ENCODE data around the gene NPIPA5.
"Not testable (repeated sequence)": the region's sequence is repeated elsewhere in the genome, so short reads cannot be mapped to it uniquely, and the experiment has no call there.

NPIPA5 gene

DNA sequence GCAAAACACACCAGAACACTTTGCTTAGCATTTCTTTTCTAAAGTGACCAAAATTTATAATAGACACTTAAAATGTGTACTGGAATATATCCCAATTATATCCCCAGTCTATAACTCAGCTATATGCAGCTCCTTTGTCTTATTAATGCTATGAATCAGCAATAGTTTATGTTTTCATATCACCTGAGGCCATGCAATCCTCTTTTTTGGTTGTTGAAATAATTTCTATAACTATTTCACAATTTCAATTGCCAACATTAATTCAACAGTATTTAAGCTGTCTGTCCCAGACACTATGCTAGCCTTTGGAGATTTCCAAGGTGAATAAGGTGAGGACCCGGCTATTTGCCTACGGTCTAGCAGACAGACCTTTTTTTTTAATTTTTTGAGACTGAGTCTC lies 39.1 kb upstream of the NPIPA5 start:
- TF ChIP-seq, protein P1, sequence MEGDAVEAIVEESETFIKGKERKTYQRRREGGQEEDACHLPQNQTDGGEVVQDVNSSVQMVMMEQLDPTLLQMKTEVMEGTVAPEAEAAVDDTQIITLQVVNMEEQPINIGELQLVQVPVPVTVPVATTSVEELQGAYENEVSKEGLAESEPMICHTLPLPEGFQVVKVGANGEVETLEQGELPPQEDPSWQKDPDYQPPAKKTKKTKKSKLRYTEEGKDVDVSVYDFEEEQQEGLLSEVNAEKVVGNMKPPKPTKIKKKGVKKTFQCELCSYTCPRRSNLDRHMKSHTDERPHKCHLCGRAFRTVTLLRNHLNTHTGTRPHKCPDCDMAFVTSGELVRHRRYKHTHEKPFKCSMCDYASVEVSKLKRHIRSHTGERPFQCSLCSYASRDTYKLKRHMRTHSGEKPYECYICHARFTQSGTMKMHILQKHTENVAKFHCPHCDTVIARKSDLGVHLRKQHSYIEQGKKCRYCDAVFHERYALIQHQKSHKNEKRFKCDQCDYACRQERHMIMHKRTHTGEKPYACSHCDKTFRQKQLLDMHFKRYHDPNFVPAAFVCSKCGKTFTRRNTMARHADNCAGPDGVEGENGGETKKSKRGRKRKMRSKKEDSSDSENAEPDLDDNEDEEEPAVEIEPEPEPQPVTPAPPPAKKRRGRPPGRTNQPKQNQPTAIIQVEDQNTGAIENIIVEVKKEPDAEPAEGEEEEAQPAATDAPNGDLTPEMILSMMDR (IDR thresholded peaks at IDR 0.05; ENCODE audit: low read depth, low read length, missing control alignments), result no peak
- in situ Hi-C loops (cut with HindIII; ENCODE audit: low pct_ligation_motif_present, low sequenced_read_pairs), result no loop called here

DNA sequence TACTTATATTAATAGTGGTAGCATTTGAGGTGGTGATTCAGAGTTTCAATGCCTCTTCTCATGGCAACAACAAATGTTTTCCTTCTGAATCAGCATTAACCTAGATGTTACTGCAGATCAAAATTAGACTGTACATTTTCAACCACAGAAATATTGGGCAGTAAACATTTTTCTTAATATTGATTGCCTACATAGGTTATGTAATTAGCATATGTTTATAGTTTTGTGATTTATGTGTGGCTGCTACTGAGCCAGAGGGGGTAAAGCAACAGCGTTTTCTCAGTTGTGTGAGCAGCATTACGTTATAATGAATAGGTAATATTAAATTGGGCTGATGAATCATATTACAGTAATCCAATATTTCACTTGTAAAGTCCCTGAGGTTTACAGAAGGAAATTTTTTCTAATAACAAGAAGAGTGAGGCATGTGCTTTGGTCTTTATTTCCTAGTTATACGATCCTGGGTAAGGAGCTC lies 37.5 kb upstream of the NPIPA5 start:
- H3K27me3 ChIP-seq (replicated peaks), result no peaks in the 10 kb centered on the region
- H3K36me3 ChIP-seq (replicated peaks), result no peaks in the 10 kb centered on the region
- TF ChIP-seq, protein P1 (IDR thresholded peaks at IDR 0.05; ENCODE audit: low read depth, low read length, missing control alignments), result no peak
- peak; percentile 37 for DNase-seq
- no peak overlapping the region for H3K27ac ChIP-seq
- H3K4me3 ChIP-seq (ENCODE audit: low read depth, low read length), result no peak overlapping the region
- in situ Hi-C loops (cut with HindIII; ENCODE audit: low pct_ligation_motif_present, low sequenced_read_pairs), result no loop called here

More for the DNA sequence above, 39.1 kb upstream of the NPIPA5 start:
- no peak for DNase-seq
- no peaks in the 10 kb centered on the region for H3K27me3 ChIP-seq (replicated peaks)
- no peak overlapping the region for H3K4me3 ChIP-seq (ENCODE audit: low read depth, low read length)
- no peak overlapping the region for H3K27ac ChIP-seq
- no peaks in the 10 kb centered on the region for H3K36me3 ChIP-seq (replicated peaks)

DNA sequence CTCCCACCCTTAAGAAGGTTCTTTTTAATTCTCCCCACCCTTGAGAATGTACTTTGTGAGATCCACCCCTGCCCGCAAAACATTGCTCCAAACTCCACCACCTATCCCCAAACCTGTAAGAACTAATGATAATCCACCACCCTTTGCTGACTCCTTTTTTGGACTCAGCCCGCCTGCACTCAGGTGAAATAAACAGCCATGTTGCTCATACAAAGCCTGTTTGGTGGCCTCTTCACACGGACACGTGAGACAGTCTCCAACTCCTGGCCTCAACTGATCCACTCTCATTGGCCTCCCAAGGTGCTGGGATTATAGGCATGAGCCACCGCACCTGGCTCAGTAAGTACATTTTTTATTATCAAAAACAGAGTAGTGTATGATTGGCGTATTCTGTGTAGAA lies 31.4 kb upstream of the NPIPA5 start:
- H3K27ac ChIP-seq; H3K36me3 ChIP-seq (replicated peaks); H3K4me3 ChIP-seq (ENCODE audit: low read depth, low read length); in situ Hi-C loops (cut with HindIII; ENCODE audit: low pct_ligation_motif_present, low sequenced_read_pairs); H3K27me3 ChIP-seq (replicated peaks); DNase-seq: not testable (repeated sequence)

DNA sequence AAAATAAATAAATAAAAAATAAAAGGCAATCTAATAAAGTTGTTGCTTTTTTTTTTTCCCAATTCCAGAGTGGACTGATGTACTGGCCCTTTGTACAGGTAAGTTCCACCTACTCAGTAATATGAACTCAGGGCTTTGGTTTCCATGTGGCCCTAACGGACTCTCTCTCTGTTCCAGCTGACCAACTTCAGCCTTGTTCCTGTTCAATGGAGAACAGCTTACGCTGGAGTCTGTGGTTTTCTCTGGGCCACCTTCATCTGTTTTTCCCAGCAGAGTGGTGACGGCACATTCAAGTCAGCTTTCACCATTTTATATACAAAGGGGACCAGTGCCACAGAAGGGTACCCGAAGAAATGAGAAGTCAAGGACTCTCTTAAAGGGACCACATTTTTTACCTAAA lies 29.7 kb upstream of the NPIPA5 start:
- in situ Hi-C loops (cut with HindIII; ENCODE audit: low pct_ligation_motif_present, low sequenced_read_pairs); H3K36me3 ChIP-seq (replicated peaks); H3K27ac ChIP-seq; H3K4me3 ChIP-seq (ENCODE audit: low read depth, low read length); DNase-seq; H3K27me3 ChIP-seq (replicated peaks): not testable (repeated sequence)

DNA sequence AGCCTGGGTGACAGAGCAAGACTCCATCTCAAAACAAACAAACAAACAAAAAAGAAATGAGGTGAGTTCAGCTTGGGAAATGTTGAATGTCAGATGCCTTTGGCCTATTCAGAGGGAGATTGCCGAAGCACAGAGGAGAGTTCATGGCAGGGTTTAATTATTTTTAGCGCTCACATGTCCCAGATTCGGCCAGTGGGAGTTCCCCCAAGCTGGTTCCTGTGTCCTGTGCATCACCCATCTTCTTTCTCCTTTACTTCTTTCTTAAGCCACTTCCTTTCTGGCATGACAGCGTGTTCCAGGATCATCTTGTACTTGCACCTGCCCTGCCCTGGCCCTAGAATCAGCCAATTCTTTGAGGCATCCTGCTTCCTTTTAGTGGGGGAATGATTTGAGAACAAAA lies 26.7 kb upstream of the NPIPA5 start:
- H3K27ac ChIP-seq, result no peak overlapping the region
- H3K27me3 ChIP-seq (replicated peaks), result no peaks in the 10 kb centered on the region
- TF ChIP-seq, protein P1 (IDR thresholded peaks at IDR 0.05; ENCODE audit: low read depth, low read length, missing control alignments), result no peak
- no peak for DNase-seq
- no peaks in the 10 kb centered on the region for H3K36me3 ChIP-seq (replicated peaks)
- H3K4me3 ChIP-seq (ENCODE audit: low read depth, low read length), result no peak overlapping the region
- in situ Hi-C loops (cut with HindIII; ENCODE audit: low pct_ligation_motif_present, low sequenced_read_pairs), result no loop called here

DNA sequence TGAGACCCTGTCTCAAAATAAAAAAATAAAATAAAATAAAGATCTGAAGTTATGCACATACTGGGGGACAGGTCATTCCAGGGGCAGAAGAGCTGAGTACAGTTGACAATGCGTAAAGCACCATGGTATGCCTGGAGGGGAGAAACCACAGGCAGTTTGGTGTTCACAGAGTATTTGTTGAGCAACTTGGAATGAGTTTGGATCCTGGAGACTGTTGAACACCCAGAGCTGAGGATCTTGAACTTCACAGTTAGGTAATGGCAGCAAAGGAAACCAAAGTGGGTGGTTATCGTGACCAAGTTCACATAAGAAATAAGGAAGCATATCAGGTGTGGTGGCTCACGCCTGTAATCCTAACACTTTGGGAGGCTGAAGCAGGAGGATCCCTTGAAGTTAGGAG lies 26.0 kb upstream of the NPIPA5 start:
- H3K27me3 ChIP-seq (replicated peaks); DNase-seq; H3K4me3 ChIP-seq (ENCODE audit: low read depth, low read length); H3K36me3 ChIP-seq (replicated peaks); H3K27ac ChIP-seq; in situ Hi-C loops (cut with HindIII; ENCODE audit: low pct_ligation_motif_present, low sequenced_read_pairs): not testable (repeated sequence)

DNA sequence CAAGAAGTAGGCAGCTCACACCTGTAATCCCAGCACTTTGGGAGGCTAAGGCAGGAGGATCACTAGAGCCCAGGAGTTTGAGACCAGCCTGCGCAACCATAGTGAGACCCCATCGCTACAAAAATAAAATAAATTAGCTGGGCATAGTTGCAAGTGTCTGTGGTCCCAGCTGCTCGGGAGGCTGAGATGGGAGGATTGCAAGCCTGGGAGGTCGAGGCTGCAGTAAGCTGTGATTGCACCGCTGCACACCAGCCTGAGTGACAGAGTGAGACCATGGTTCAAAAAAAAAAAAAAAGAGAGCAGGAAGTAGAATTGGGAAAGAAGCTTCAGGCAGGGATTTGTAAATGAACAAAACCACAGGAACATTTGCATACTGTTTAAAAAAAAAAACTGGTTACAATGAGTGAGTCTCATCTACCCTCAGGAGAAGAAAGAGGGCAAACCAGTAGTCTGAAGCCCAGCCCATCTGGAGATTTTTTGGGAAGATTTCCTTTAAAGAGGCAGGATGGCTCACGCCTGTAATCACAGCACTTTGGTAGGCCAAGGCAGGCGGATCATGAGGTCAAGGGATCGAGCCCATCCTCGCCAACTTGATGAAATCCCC lies 25.4 kb upstream of the NPIPA5 start:
- no peak for DNase-seq

More for the DNA sequence above, 25.4 kb upstream of the NPIPA5 start:
- TF ChIP-seq, protein P1 (IDR thresholded peaks at IDR 0.05; ENCODE audit: low read depth, low read length, missing control alignments), result no peak
- H3K4me3 ChIP-seq (ENCODE audit: low read depth, low read length), result no peak overlapping the region
- no peaks in the 10 kb centered on the region for H3K27me3 ChIP-seq (replicated peaks)
- in situ Hi-C loops (cut with HindIII; ENCODE audit: low pct_ligation_motif_present, low sequenced_read_pairs), result no loop called here
- H3K27ac ChIP-seq, result no peak overlapping the region
- H3K36me3 ChIP-seq (replicated peaks), result no peaks in the 10 kb centered on the region

Measured in brain microvascular endothelial cell (primary cell).